Measurements from ENCODE around the gene ACAA1. TPM values are rescaled to one million over a fixed set of nuclear protein-coding genes. Genes with fewer than 3 reads are reported as not detected.
A peak's percentile ranks its signal among the peaks of the same experiment; 100 is the strongest.
"Not testable (repeated sequence)": the region's sequence is repeated elsewhere in the genome, so short reads cannot be mapped to it uniquely, and the experiment has no call there.

The ACAA1 gene
- total and polyA plus RNA-seq, 5 experiments from 2014 or later: 53.5 to 84.3 (median 64.8) TPM

DNA sequence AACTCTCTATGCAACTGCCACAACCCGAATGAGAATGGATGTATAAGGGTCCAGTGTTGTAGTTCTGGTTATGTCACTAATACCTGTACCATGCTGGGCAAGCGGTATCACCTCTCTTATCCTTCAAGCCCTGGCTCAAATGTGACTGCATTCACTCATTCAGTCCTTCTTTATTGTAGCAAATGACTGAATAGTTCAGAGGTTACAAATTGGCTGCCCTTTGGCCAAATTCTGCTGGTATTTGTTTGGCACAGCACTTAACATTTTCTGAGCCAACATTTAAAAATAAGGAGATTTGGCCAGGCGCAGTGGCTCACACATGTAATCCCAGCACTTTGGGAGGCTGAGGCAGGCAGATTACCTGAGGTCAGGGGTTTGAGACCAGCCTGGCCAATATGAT is 50.4 kb downstream of the ACAA1 start:
- H3K9me3 Mint-ChIP-seq: peaks cover 0 to 18% (median 10%) of the 10 kb centered on the region in 9 donors
- POLR2A ChIA-PET: interaction anchor here (0.6 kb wide), 1 partner anchor 36 kb away, joined by 4 read pairs; no protein-coding TSS in a partner anchor
- DNase-seq: no peak
- H3K27me3 Mint-ChIP-seq: peaks cover 0 to 1% (median 0%) of the 10 kb centered on the region in 5 donors
- H3K4me1 Mint-ChIP-seq: peaks cover 0 to 3% (median 0%) of the 10 kb centered on the region in 4 donors
- peaks cover 0 to 10% (median 0%) of the 10 kb centered on the region in 3 donors for H3K36me3 Mint-ChIP-seq
- no peak overlapping the region for H3K27ac Mint-ChIP-seq
- ATAC-seq: no peak
- H3K4me3 Mint-ChIP-seq: no peak overlapping the region

DNA sequence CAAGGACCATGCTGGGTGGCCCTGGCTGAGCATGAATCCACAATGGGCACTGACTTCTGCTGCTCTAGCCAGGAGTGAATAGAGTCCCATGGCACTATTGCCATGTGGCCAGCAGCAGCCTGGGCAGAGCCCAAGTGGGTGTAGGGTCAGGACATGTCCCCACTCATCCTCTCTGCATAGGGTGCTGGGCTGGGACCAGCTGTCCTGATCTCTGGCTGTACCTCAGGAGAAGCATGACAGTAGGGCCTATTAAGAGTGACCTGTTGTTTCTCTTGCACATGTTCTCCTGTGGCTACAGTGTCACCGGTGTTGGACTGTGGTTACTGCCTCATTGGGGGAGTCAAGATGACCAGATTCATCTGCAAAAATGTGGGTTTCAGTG is 51.0 kb downstream of the ACAA1 start:
- Mint-ChIP-seq H3K4me1 (peaks cover 0 to 3% (median 0%) of the 10 kb centered on the region in 4 donors), H3K27me3 (peaks cover 0 to 1% (median 0%) of the 10 kb centered on the region in 5 donors), H3K4me3 (no peak overlapping the region), H3K9me3 (peaks cover 0 to 18% (median 10%) of the 10 kb centered on the region in 9 donors), H3K36me3 (peaks cover 0 to 10% (median 0%) of the 10 kb centered on the region in 3 donors), H3K27ac (no peak overlapping the region)
- POLR2A ChIA-PET: no interaction called here
- ATAC-seq (no peak), DNase-seq (no peak)

DNA sequence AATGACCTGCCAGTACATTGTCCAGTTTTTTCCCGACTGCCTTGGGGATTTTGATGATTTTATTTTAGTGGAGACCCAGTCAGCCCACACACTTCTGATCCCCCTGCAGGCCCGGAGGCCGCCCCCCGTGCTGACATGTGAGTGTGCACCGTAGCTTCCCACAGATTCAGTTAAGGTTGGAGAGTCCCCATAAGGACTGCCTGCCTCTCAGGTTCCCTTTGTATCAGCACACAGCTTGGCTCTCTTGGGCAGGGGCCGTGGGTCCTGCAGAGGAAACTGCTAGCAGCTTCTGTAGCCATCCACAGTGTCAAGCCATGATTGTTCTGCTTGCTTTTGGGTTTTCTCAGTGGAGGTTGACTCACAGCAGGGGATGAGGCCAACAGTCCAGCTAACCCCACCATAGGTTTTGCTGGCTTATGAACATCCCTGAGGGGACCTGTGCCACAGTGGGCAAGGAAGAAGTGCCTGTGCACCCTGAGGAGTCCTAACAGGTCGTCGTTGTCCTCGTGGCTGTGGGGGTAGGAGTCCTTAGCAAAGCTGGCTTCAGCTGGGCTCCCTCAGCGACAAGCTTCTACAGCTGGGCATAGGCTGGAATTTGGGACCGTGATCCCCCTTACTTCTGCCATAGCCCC is 51.5 kb downstream of the ACAA1 start:
- POLR2A ChIA-PET: no interaction called here
- DNase-seq (peak in 2 of 10 donors; percentile 11), ATAC-seq (peak; percentile 16 to 42)
- no peak overlapping the region for H3K4me3 Mint-ChIP-seq
- H3K27ac Mint-ChIP-seq: peak overlapping the region in 8 of 10 donors; percentile 20 to 97 (median 60)
- H3K4me1 Mint-ChIP-seq: peaks cover 0 to 3% (median 0%) of the 10 kb centered on the region in 4 donors
- peaks cover 0 to 21% (median 10%) of the 10 kb centered on the region in 9 donors for H3K9me3 Mint-ChIP-seq
- peaks cover 0 to 10% (median 0%) of the 10 kb centered on the region in 3 donors for H3K36me3 Mint-ChIP-seq
- H3K27me3 Mint-ChIP-seq: peaks cover 0 to 1% (median 0%) of the 10 kb centered on the region in 5 donors

DNA sequence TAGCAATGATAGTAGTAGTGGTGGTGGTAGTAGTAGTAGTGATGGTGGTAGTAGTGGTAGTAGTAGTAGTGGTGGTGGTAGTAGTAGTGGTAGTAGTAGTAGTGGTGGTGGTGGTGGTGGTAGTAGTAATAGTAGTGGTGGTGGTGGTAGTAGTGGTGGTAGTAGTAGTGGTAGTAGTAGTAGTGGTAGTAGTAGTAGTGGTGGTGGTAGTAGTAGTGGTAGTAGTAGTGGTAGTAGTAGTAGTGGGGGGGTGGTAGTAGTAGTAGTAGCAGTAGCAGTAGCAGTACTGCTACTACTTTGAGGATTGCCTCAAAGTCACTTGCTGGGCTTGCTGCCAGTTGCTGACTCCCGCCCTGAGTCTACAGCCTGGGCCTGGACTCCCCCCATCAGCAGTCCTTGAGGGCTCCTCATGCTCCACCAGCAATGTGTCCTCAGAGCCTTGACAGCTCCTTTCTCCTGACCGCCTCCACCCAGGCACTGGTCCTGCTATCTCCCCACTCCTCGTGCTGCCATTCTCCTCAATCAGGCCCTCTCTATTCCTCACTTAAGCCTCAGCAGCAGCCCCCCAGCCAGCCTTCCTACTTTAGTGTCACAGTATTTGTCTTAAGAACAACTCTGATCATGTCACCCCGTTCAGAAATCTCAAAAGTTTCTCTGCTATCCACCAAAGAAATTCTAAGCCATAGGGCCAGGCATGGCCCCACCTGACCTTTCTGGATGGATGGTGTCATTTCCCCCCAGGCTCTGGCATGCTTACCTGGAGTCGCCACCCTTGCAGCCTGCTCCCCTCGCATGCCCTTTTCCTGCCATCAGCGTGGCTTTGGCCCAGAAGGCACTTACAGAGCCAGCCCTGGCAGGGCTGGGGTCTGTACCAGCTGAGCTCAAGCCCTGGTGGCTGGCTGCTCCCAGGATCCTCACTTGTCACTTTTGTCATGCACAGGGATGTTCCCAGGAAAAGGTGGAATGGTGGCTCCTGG is 52.3 kb downstream of the ACAA1 start:
- Mint-ChIP-seq H3K36me3 (peaks cover 0 to 10% (median 0%) of the 10 kb centered on the region in 3 donors), H3K27me3 (peaks cover 0 to 1% (median 0%) of the 10 kb centered on the region in 5 donors), H3K27ac (peak overlapping the region in 9 of 10 donors; percentile 1 to 97 (median 76)), H3K4me3 (peak overlapping the region in 6 of 10 donors; percentile 2 to 64 (median 22)), H3K4me1 (peaks cover 0 to 3% (median 0%) of the 10 kb centered on the region in 4 donors), H3K9me3 (peaks cover 0 to 23% (median 10%) of the 10 kb centered on the region in 9 donors)
- ATAC-seq (peak; percentile 66 to 70), DNase-seq (peak in 9 of 10 donors; percentile 21 to 71 (median 43))
- POLR2A ChIA-PET: no interaction called here

DNA sequence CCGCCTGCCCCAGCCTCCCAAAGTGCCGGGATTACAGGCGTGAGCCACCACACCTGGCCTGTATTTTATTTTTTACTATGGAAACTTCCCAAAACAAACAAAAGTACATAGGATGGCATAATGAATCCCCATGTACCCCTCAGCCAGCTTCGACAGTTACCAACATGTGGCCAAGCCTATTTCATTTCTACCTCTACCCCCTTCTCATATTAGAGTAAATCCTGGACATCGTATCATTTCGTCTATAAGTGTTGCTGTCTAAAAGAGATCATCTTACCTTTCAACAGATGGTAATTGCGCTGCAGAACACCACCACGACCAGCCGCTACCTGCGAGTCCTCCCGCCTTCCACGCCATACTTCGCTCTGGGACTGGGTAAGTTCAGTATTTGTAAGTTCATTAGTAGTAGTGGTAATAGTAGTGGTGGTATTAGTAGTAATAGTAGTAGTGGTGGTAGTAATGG is 53.0 kb downstream of the ACAA1 start:
- DNase-seq (peak in 3 of 10 donors; percentile 11 to 34 (median 33)), ATAC-seq (peak in 1 of 2 donors; percentile 7)
- Mint-ChIP-seq H3K36me3 (peaks cover 0 to 10% (median 0%) of the 10 kb centered on the region in 3 donors), H3K4me3 (peak overlapping the region in 5 of 10 donors; percentile 2 to 64 (median 24)), H3K27me3 (peaks cover 0 to 1% (median 0%) of the 10 kb centered on the region in 5 donors), H3K27ac (peak overlapping the region in 8 of 10 donors; percentile 8 to 97 (median 78)), H3K9me3 (peaks cover 0 to 23% (median 10%) of the 10 kb centered on the region in 9 donors), H3K4me1 (peaks cover 0 to 3% (median 0%) of the 10 kb centered on the region in 4 donors)
- POLR2A ChIA-PET: no interaction called here

DNA sequence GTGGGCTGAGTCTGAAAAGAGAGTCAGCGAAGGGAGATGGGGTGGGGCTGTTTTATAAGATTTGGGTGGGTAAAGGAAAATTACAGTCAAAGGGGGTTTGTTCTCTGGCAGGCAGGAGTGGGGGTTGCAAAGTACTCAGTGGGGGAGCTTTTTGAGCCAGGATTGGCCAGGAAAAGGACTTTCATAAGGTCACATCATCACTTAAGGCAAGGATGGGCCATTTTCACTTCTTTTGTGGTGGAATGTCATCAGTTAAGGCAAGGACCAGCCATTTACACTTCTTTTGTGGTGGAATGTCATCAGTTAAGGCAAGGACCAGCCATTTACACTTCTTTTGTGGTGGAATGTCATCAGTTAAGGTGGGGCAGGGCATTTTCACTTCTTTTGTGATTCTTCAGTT is 53.7 kb downstream of the ACAA1 start:
- peaks cover 0 to 23% (median 10%) of the 10 kb centered on the region in 9 donors for H3K9me3 Mint-ChIP-seq
- peaks cover 0 to 10% (median 0%) of the 10 kb centered on the region in 3 donors for H3K36me3 Mint-ChIP-seq
- POLR2A ChIA-PET, H3K4me1 Mint-ChIP-seq, H3K27me3 Mint-ChIP-seq, ATAC-seq, H3K4me3 Mint-ChIP-seq: not testable (repeated sequence)
- DNase-seq: peak in 3 of 10 donors; percentile 4 to 20 (median 19)
- H3K27ac Mint-ChIP-seq: peak overlapping the region in 1 of 10 donors; percentile 97

DNA sequence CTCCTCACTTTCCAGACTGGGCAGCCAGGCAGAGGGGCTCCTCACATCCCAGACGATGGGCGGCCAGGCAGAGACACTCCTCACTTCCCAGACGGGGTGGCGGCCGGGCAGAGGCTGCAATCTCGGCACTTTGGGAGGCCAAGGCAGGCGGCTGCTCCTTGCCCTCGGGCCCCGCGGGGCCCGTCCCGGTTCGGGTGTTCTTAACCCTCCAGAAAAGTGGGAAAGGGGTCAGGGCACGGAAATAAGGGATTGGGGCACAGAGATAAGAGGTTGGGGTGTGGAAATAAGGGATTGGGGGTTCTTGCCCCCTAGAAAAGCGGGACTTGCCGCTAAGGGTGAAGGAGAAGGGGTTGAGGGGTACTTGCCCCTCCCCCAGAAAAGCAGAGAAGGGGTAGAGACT is 54.6 kb downstream of the ACAA1 start:
- ATAC-seq, DNase-seq, H3K27me3 Mint-ChIP-seq, POLR2A ChIA-PET, H3K4me1 Mint-ChIP-seq, H3K4me3 Mint-ChIP-seq: not testable (repeated sequence)
- Mint-ChIP-seq H3K36me3 (peaks cover 0 to 10% (median 0%) of the 10 kb centered on the region in 3 donors), H3K27ac (peak overlapping the region in 1 of 10 donors; percentile 65), H3K9me3 (peaks cover 0 to 23% (median 10%) of the 10 kb centered on the region in 9 donors)

DNA sequence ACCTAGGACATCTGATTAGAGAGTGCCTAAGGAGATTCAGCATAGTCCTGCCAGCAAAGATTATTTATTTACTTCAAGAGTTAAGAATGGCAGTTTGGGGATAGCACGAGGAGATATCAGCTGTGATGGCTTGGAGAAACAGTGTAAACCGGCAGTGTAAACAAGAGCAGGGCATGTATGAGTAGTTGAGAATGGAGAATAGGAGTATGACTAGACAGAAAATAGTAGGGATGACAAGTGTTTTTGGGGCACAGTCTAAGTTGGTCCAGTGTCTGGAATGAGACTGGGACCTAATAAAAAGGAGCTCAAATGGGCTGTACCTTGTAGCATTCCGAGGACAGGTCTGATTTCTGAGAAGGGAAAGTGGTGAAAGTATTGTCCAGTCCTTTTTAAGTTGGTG is 59.9 kb downstream of the ACAA1 start:
- H3K36me3 Mint-ChIP-seq, ATAC-seq, H3K4me1 Mint-ChIP-seq, DNase-seq, H3K27me3 Mint-ChIP-seq, H3K4me3 Mint-ChIP-seq, POLR2A ChIA-PET, H3K9me3 Mint-ChIP-seq, H3K27ac Mint-ChIP-seq: not testable (repeated sequence)

Other genes with a start within 250 kb of the ACAA1 start
- gene VILL, start 146.3 kb downstream of the ACAA1 start, total RNA-seq: 10 to 100 TPM; 41.0 to 41.9 TPM
- gene VILL, start 146.3 kb downstream of the ACAA1 start, polyA plus RNA-seq: 10 to 100 TPM; 12.3 to 21.6 (median 16.0) TPM
- gene PLCD1, start 107.5 kb downstream of the ACAA1 start, total RNA-seq: 10 to 100 TPM; 39.3 to 42.7 TPM
- 10 to 100 TPM; 11.0 to 23.0 (median 15.6) TPM for gene PLCD1, start 107.5 kb downstream of the ACAA1 start, polyA plus RNA-seq
- gene DLEC1, start 97.9 kb downstream of the ACAA1 start, total RNA-seq: 1 to 10 TPM; 4.6 to 5.2 TPM
- gene DLEC1, start 97.9 kb downstream of the ACAA1 start, polyA plus RNA-seq: under 1 TPM; 0.31 to 0.37 (median 0.35) TPM
- gene MYD88, start 1.5 kb upstream of the ACAA1 start, total RNA-seq: 10 to 100 TPM; 40.6 to 44.7 TPM
- 10 to 100 TPM; 54.5 to 73.9 (median 71.8) TPM for gene MYD88, start 1.5 kb upstream of the ACAA1 start, polyA plus RNA-seq
- gene OXSR1, start 28.4 kb upstream of the ACAA1 start, total RNA-seq: 10 to 100 TPM; 40.3 to 40.8 TPM
- 10 to 100 TPM; 12.9 to 14.0 (median 13.1) TPM for gene OXSR1, start 28.4 kb upstream of the ACAA1 start, polyA plus RNA-seq
- gene SLC22A13, start 128.7 kb upstream of the ACAA1 start, total RNA-seq: 1 to 10 TPM; 1.0 TPM
- under 1 TPM in 1 of 3 donors, not detected in 2; 0.08 TPM for gene SLC22A13, start 128.7 kb upstream of the ACAA1 start, polyA plus RNA-seq
- gene SLC22A14, start 145.2 kb upstream of the ACAA1 start, total RNA-seq: under 1 TPM in 1 of 2 experiments, not detected in 1; 0.22 TPM
- gene SLC22A14, start 145.2 kb upstream of the ACAA1 start, polyA plus RNA-seq: not detected
- gene XYLB, start 209.7 kb upstream of the ACAA1 start, total RNA-seq: 1 to 10 TPM; 2.3 to 3.4 TPM
- under 1 TPM; 0.29 to 0.83 (median 0.77) TPM for gene XYLB, start 209.7 kb upstream of the ACAA1 start, polyA plus RNA-seq

Data from naive thymus-derived CD8-positive, alpha-beta T cell (primary cell).